Epidermal melanocyte (primary cell): ENCODE results near the gene IFITM2.
"Not testable (repeated sequence)": the region's sequence is repeated elsewhere in the genome, so short reads cannot be mapped to it uniquely, and the experiment has no call there.

Experiments
- DNase-seq: peaks from one replicate; pipeline ENCODE4 v3.0.0; 2011; ENCODE audit warnings: low spot score; ENCODE audit not compliant: insufficient read length

IFITM2 gene

GRCh38 chr11:324593-325517 is 17.2 kb downstream of the IFITM2 start:
- DNase-seq: not testable (repeated sequence)

- no peak for DNase-seq
Measured at GRCh38 chr11:325796-326591, 18.4 kb downstream of the IFITM2 start.

GRCh38 chr11:326592-326841 is 18.9 kb downstream of the IFITM2 start:
- no peak for DNase-seq

GRCh38 chr11:326842-327580 is 19.4 kb downstream of the IFITM2 start:
- no peak for DNase-seq

GRCh38 chr11:327581-327923 is 19.9 kb downstream of the IFITM2 start:
- DNase-seq: no peak

- no peak for DNase-seq
Measured at GRCh38 chr11:328012-328411, 20.4 kb downstream of the IFITM2 start.

- not testable (repeated sequence) for DNase-seq
Measured at GRCh38 chr11:328516-329100, 21.0 kb downstream of the IFITM2 start.

- DNase-seq: no peak
Measured at GRCh38 chr11:329886-330253, 22.3 kb downstream of the IFITM2 start.

- DNase-seq: no peak
Measured at GRCh38 chr11:330307-330693, 22.7 kb downstream of the IFITM2 start.

GRCh38 chr11:330694-331357 is 23.2 kb downstream of the IFITM2 start:
- DNase-seq: no peak

- DNase-seq: no peak
Measured at GRCh38 chr11:331358-332060, 23.9 kb downstream of the IFITM2 start.

- DNase-seq: no peak
Measured at GRCh38 chr11:332651-333480, 25.2 kb downstream of the IFITM2 start.

GRCh38 chr11:333616-334263 is 26.1 kb downstream of the IFITM2 start:
- not testable (repeated sequence) for DNase-seq

GRCh38 chr11:334264-334994 is 26.8 kb downstream of the IFITM2 start:
- DNase-seq: no peak

- DNase-seq: no peak
Measured at GRCh38 chr11:335779-336658, 28.4 kb downstream of the IFITM2 start.

- DNase-seq: no peak
Measured at GRCh38 chr11:336659-337198, 29.1 kb downstream of the IFITM2 start.

GRCh38 chr11:337711-338110 is 30.1 kb downstream of the IFITM2 start:
- no peak for DNase-seq
